SJCRH30 (cell line): ENCODE data around the gene MRPS25. TPM values are rescaled to one million over a fixed set of nuclear protein-coding genes. Genes with fewer than 3 reads are reported as not detected.
A peak's percentile ranks its signal among the peaks of the same experiment; 100 is the strongest.

Source experiments
- DNase-seq, 2 experiments: peaks; one replicate each; pipeline ENCODE4 v3.0.0-alpha.2; 2015 to 2020
- H3K27ac ChIP-seq: fragments of 250-450 bp; sonication (Bioruptor Pico); 2 replicates; pipeline ENCODE4 v1.5.1; 2020; ENCODE audit warnings: mild to moderate bottlenecking, moderate library complexity
- H3K27me3 ChIP-seq: fragments of 250-450 bp; sonication (Bioruptor Pico); 2 replicates; pipeline ENCODE4 v1.5.1; 2020; ENCODE audit warnings: mild to moderate bottlenecking, moderate library complexity
- H3K36me3 ChIP-seq: fragments of 250-450 bp; sonication (Bioruptor Pico); 2 replicates; pipeline ENCODE4 v1.5.1; 2020; ENCODE audit warnings: mild to moderate bottlenecking, moderate library complexity
- H3K4me1 ChIP-seq: fragments of 250-450 bp; sonication (Bioruptor Pico); 2 replicates; pipeline ENCODE4 v1.5.1; 2020; ENCODE audit warnings: mild to moderate bottlenecking, moderate library complexity
- H3K4me3 ChIP-seq: fragments of 250-450 bp; sonication (Bioruptor Pico); 2 replicates; pipeline ENCODE4 v1.5.1; 2020; ENCODE audit warnings: mild to moderate bottlenecking, moderate library complexity
- H3K9me3 ChIP-seq: fragments of 250-450 bp; sonication (Bioruptor Pico); replicated peaks from 2 replicates; pipeline ENCODE4 v1.5.1; 2020; ENCODE audit warnings: mild to moderate bottlenecking, moderate library complexity
- total RNA-seq: library from RNA; depleted of rRNA; stranded (reverse); fragments of >200 nt; shearing (Covaris generic); gene quantifications from 2 replicates; pipeline ENCODE4 v1.2.3, GENCODE V29; 2014; rRNA removed

Gene MRPS25
- total RNA-seq, result 28.0 and 33.4 TPM in 2 replicates

DNA sequence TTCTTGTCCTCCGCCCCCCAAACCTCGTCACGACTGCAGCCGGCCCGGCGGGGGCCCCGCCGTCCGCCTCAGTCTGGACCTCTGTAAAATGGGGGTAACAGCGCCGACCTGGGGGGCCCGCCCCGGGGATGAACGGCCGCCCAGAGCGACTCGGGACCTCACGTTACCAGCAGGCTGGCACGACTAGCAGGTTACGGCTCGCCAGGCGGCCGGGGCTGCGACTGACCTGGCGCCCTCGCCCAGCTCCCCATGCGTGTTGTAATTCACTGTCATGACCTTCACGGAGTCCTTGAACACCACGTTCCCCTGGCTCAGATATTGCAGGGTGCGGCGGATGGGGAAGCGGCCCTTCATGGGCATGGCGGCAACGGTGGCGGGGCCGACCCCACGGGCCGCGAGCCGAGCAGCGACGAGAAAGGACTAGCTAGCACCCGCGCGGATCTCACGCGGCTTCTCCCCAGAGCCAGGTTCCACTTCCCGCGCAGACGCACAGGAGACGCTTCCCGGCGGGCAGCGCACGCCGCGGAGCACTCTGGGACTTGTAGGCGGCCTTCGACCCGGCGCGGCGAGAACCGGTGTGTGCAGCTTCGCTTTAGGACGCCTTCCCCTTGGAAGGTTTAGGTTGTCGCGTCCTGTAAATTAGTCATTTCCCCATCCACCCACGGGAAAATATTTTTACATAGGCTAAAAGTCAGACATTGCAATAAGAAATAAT, at the start of gene MRPS25:
TSS of gene MRPS25 (minus strand) at position 481 of the 715 bp plus-strand sequence. CDS start at position 360, 121 bp downstream.
- Histone ChIP-seq H3K36me3 (peaks cover 6% of the 10 kb centered on the region; the same call in 1 of the 2 replicates), H3K27ac (peak within 1 kb of the TSS; percentile 81), H3K4me3 (peak within 1 kb of the TSS; percentile 78), H3K4me1 (no peaks in the 10 kb centered on the region), H3K27me3 (no peaks in the 10 kb centered on the region), H3K9me3 (no peaks in the 10 kb centered on the region)
- DNase-seq, result peak; percentile 88 to 90

DNA sequence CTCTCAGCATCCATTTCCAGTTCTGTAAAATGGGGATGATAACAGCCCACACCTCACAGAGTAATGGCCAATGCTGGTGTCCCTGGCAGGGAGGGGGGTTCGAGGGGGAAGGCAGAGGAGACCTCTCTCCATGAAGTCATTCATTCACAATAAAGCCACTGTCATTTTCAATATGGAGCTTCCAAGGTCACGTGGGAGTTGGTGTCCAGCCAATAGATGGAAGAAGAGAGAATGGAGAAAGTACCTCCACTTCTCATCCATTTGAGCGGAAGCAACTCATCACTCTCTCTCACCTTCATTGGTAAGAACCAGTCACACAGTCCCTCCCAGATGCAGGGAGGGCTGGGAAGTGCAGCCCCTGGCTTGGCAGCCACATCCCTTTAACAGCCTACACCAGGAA, 48.8 kb upstream of the MRPS25 start:
- no peaks in the 10 kb centered on the region for H3K9me3 ChIP-seq
- no peaks in the 10 kb centered on the region for H3K27me3 ChIP-seq
- H3K4me1 ChIP-seq, result 0 out of 2 replicates have a peak, but pooled peaks cover 4% of the 10 kb centered on the region
- no peak for DNase-seq
- no peak overlapping the region for H3K4me3 ChIP-seq
- no peak overlapping the region for H3K27ac ChIP-seq
- H3K36me3 ChIP-seq, result no peaks in the 10 kb centered on the region

- Histone ChIP-seq H3K27ac (no peak overlapping the region), H3K9me3 (no peaks in the 10 kb centered on the region), H3K36me3 (no peaks in the 10 kb centered on the region), H3K27me3 (no peaks in the 10 kb centered on the region), H3K4me3 (no peak overlapping the region), H3K4me1 (0 out of 2 replicates have a peak, but pooled peaks cover 4% of the 10 kb centered on the region)
- DNase-seq, result peak in 1 of 2 experiments; percentile 19
Observed at GRCh38 chr3:15113471-15113870, 48.4 kb upstream of the MRPS25 start.

GRCh38 chr3:15112011-15112410, 46.9 kb upstream of the MRPS25 start:
- no peaks in the 10 kb centered on the region for H3K27me3 ChIP-seq
- no peaks in the 10 kb centered on the region for H3K9me3 ChIP-seq
- H3K4me1 ChIP-seq, result 0 out of 2 replicates have a peak, but pooled peaks cover 4% of the 10 kb centered on the region
- no peak overlapping the region for H3K27ac ChIP-seq
- H3K4me3 ChIP-seq, result no peak overlapping the region
- no peak for DNase-seq
- H3K36me3 ChIP-seq, result no peaks in the 10 kb centered on the region

- Histone ChIP-seq H3K9me3 (no peaks in the 10 kb centered on the region), H3K4me3 (no peak overlapping the region), H3K4me1 (0 out of 2 replicates have a peak, but pooled peaks cover 4% of the 10 kb centered on the region), H3K27ac (no peak overlapping the region), H3K36me3 (no peaks in the 10 kb centered on the region), H3K27me3 (no peaks in the 10 kb centered on the region)
- DNase-seq, result no peak
Observed at GRCh38 chr3:15110206-15110605, 45.1 kb upstream of the MRPS25 start.

DNA sequence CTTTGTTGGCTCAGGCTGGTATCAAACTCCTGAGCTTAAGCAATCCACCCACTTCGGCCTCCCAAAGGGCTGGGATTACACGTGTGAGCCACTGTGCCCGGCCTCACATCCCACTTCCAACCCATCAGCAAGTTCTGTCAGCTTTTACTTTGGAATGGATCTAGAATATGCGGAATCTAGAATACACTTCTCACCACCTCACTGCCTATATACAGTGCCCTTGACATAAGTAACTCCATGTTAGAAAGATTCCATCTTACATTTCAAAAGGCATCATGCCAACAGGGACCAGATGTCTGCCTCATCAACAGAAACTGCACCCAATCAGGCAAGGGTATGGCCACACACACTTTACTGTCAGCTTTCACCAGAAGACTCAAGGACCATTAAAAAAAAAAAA, 43.8 kb upstream of the MRPS25 start:
- Histone ChIP-seq H3K27ac (no peak overlapping the region), H3K9me3 (no peaks in the 10 kb centered on the region), H3K27me3 (no peaks in the 10 kb centered on the region), H3K4me1 (0 out of 2 replicates have a peak, but pooled peaks cover 4% of the 10 kb centered on the region), H3K36me3 (no peaks in the 10 kb centered on the region), H3K4me3 (no peak overlapping the region)
- no peak for DNase-seq

GRCh38 chr3:15108082-15108545, 43.0 kb upstream of the MRPS25 start:
- DNase-seq, result peak; percentile 54 to 71
- Histone ChIP-seq H3K4me1 (no peaks in the 10 kb centered on the region), H3K36me3 (no peaks in the 10 kb centered on the region), H3K4me3 (no peak overlapping the region), H3K9me3 (no peaks in the 10 kb centered on the region), H3K27ac (no peak overlapping the region), H3K27me3 (no peaks in the 10 kb centered on the region)

- no peak for DNase-seq
- Histone ChIP-seq H3K4me1 (no peaks in the 10 kb centered on the region), H3K9me3 (no peaks in the 10 kb centered on the region), H3K4me3 (no peak overlapping the region), H3K36me3 (no peaks in the 10 kb centered on the region), H3K27ac (no peak overlapping the region), H3K27me3 (no peaks in the 10 kb centered on the region)
Observed at GRCh38 chr3:15107075-15107947, 42.2 kb upstream of the MRPS25 start.

- DNase-seq, result no peak
- H3K4me3 ChIP-seq, result no peak overlapping the region
- no peaks in the 10 kb centered on the region for H3K36me3 ChIP-seq
Observed at GRCh38 chr3:15102836-15103235, 37.7 kb upstream of the MRPS25 start.

DNA sequence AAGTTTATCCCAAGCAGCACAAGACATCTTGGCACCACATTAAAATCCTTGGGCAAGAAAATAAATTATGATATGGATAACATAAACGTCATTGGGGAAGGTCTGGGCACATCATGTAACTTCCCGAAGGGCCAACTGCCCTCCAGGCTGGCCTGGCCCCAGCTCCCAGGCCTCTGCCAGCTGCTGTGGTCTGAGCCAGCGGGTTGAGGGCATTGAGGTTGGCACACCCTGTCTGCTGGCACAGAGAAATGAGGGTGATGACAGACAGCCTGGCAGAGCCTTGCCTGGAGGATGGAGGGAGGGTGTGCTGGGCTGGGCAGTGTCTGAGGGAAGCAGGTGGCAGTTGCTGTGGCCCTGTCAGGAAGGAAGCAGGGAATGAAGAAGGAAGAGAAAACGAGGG, 37.1 kb upstream of the MRPS25 start:
- no peak overlapping the region for H3K27ac ChIP-seq

More at GRCh38 chr3:15102836-15103235, 37.7 kb upstream of the MRPS25 start:
- Histone ChIP-seq H3K4me1 (peaks cover 3% of the 10 kb centered on the region; the same call in 1 of the 2 replicates), H3K27ac (no peak overlapping the region), H3K9me3 (no peaks in the 10 kb centered on the region), H3K27me3 (no peaks in the 10 kb centered on the region)

DNA sequence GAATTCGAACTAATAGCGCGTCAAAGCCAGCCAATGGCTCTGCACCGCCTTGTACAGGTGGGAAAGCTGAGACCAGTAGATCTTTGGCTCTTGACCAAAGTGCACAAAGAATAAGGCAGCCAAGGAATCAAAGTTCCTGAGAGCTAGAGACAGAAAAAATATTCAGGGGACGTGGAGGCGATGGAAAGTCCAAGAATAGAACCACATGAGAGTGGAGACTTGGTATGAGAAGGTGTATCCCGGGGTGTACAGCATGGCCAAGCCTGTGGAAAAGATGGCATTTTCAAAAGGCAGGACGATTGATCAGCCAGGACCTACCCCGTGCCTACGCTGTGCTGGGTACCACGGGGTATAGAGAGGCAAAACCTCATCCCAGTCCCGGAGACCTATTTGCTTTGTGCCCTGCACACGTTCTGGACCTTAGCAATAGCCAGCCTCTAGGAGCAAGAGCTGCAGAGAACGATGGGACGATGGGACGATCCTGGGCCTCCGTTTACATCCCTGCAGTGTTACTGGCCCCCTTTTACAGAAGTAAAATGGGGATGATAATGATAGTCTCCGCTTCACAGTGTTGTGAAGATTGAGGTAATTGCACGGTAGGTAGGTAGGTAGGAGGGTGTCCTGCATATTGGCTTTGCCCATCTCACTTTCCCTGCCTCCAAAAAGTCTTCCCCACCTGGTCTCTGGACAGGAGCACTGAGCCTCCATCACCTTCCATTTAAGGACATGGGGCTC, 34.4 kb upstream of the MRPS25 start:
- Histone ChIP-seq H3K27ac (peak overlapping the region; percentile 56), H3K27me3 (no peaks in the 10 kb centered on the region), H3K4me1 (peaks cover 3% of the 10 kb centered on the region; the same call in 1 of the 2 replicates), H3K9me3 (no peaks in the 10 kb centered on the region), H3K4me3 (peak overlapping the region; percentile 79), H3K36me3 (peaks cover 2% of the 10 kb centered on the region; the same call in 1 of the 2 replicates)
- DNase-seq, result no peak

More for the DNA sequence above, 37.1 kb upstream of the MRPS25 start:
- Histone ChIP-seq H3K9me3 (no peaks in the 10 kb centered on the region), H3K4me1 (peaks cover 3% of the 10 kb centered on the region; the same call in 1 of the 2 replicates), H3K4me3 (no peak overlapping the region), H3K27me3 (no peaks in the 10 kb centered on the region), H3K36me3 (no peaks in the 10 kb centered on the region)
- DNase-seq, result no peak

DNA sequence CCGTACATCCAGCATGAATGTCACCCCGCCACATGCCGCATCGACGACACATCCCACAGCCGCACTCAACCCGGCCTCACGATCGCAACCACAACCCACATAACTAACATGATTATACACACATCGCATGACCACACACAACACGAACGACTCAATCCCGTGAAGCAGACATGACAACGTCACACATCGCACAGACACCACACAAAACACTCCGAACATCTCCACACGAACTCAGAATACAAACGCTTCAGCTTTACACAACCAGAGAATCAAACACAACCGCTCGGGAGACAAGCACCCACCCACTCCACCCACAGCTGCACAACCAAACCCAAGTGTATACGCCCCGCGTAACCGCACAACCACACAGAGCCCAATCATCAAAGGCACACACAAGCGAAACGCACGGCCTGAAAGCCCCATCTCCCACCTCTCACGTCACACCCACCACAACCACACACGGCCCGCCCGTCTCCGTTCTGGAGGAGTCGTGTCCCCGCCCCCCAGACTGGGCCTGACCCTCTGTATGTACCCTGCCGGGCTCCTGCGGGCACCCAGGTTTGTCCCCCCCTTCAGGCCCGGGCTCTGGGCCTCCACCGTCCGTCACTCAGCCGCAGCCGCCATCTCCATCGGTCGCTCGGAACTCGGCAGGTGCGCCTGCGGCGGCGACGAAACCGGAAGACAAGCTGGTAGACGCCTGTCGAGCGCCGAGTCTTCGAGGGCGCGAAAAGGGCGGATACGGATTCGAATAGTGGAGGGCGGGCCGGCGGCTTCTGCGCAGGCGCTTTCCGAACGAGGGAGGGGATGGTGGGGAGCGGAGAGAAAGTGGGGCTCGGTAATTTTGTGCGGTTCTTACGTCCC, 33.6 kb upstream of the MRPS25 start, which contains the start of gene RBSN:
TSS of gene RBSN (minus strand) at position 646 of the 861 bp plus-strand sequence. CDS start 3,028 bp downstream, outside the sequence.
- no peaks in the 10 kb centered on the region for H3K9me3 ChIP-seq
- peak within 1 kb of the TSS; percentile 56 for H3K27ac ChIP-seq
- peaks cover 2% of the 10 kb centered on the region; the same call in 1 of the 2 replicates for H3K36me3 ChIP-seq
- peak; percentile 94 for DNase-seq
- H3K27me3 ChIP-seq, result no peaks in the 10 kb centered on the region
- peaks cover 3% of the 10 kb centered on the region; the same call in 1 of the 2 replicates for H3K4me1 ChIP-seq
- peak within 1 kb of the TSS; percentile 79 for H3K4me3 ChIP-seq

- Histone ChIP-seq H3K27me3 (no peaks in the 10 kb centered on the region), H3K36me3 (peaks cover 2% of the 10 kb centered on the region; the same call in 1 of the 2 replicates), H3K4me1 (peaks cover 3% of the 10 kb centered on the region; the same call in 1 of the 2 replicates), H3K4me3 (peak overlapping the region; percentile 79), H3K9me3 (no peaks in the 10 kb centered on the region), H3K27ac (no peak overlapping the region)
- no peak for DNase-seq
Observed at GRCh38 chr3:15097891-15098290, 32.8 kb upstream of the MRPS25 start.
